Keratinocyte (primary cell): ENCODE measurements around the gene NOX5. TPM values are rescaled to one million over a fixed set of nuclear protein-coding genes. Genes with fewer than 3 reads are reported as not detected.

Experiments
- DNase-seq: peaks from one replicate; pipeline ENCODE4 v3.0.0-alpha.2; 2011; ENCODE audit warnings: low read depth, missing footprints, low spot score
- FAIRE-seq: peaks from 2 replicates; lab custom pipeline; 2011; peaks lifted over from hg19 to GRCh38; lab: Jason Lieb, UNC
- H2AFZ ChIP-seq: 2 replicates; pipeline ENCODE4 v1.6.0; 2012; ENCODE audit warnings: low read length, control low read depth, inconsistent platforms; ENCODE audit not compliant: control insufficient read depth
- H3K27ac ChIP-seq: 2 replicates; pipeline ENCODE4 v1.5.1; 2011; ENCODE audit warnings: low read length; ENCODE audit not compliant: control insufficient read depth, insufficient read depth
- H3K27me3 ChIP-seq: 3 replicates; pipeline ENCODE4 v1.6.0; 2011; ENCODE audit warnings: low read length; ENCODE audit not compliant: control insufficient read depth, insufficient read depth; ENCODE audit errors: extremely low read depth
- H3K36me3 ChIP-seq, 2 experiments: 2 replicates in 1 of 2; 3 replicates in 1 of 2; pipeline ENCODE4 v1.5.1; 2011; ENCODE audit warnings: low read length in 2 of 2, mild to moderate bottlenecking in 1 of 2; ENCODE audit not compliant: control insufficient read depth in 2 of 2, insufficient read depth in 2 of 2; ENCODE audit errors: extremely low read depth in 1 of 2
- H3K4me1 ChIP-seq: 3 replicates; pipeline ENCODE4 v1.5.1; 2011; ENCODE audit warnings: low read length; ENCODE audit not compliant: control insufficient read depth, insufficient read depth; ENCODE audit errors: extremely low read depth
- H3K4me2 ChIP-seq: 3 replicates; pipeline ENCODE4 v1.6.0; 2011; ENCODE audit warnings: low read depth, low read length; ENCODE audit not compliant: control insufficient read depth, insufficient read depth; ENCODE audit errors: extremely low read depth
- H3K4me3 ChIP-seq, 3 experiments: fragments of 200-600 bp in 1 of 3; sonication (generic) in 1 of 3; 2 replicates in 2 of 3; 3 replicates in 1 of 3; pipeline ENCODE4 v1.5.1; 2011 to 2016; ENCODE audit warnings: low read length in 3 of 3, mild to moderate bottlenecking in 3 of 3, control low read depth in 2 of 3, inconsistent platforms in 1 of 3, low read depth in 1 of 3, mixed read lengths in 1 of 3, mixed run types in 1 of 3, moderate library complexity in 1 of 3; ENCODE audit not compliant: control insufficient read depth in 2 of 3, insufficient read depth in 2 of 3; ENCODE audit errors: extremely low read depth in 1 of 3
- H3K79me2 ChIP-seq: 2 replicates; pipeline ENCODE4 v1.6.0; 2012; ENCODE audit warnings: low read length; ENCODE audit not compliant: control insufficient read depth, insufficient read depth
- H3K9ac ChIP-seq: 3 replicates; pipeline ENCODE4 v1.6.0; 2011; ENCODE audit warnings: low read length; ENCODE audit not compliant: control insufficient read depth, insufficient read depth; ENCODE audit errors: extremely low read depth
- H3K9me1 ChIP-seq: 3 replicates; pipeline ENCODE4 v1.6.0; 2011; ENCODE audit warnings: low read length; ENCODE audit not compliant: control insufficient read depth, insufficient read depth; ENCODE audit errors: extremely low read depth
- H3K9me3 ChIP-seq: 2 replicates; pipeline ENCODE4 v1.5.1; 2012; ENCODE audit warnings: low read depth, low read length; ENCODE audit not compliant: control insufficient read depth
- H4K20me1 ChIP-seq: 3 replicates; pipeline ENCODE4 v1.6.0; 2011; ENCODE audit warnings: low read length; ENCODE audit not compliant: control insufficient read depth, insufficient read depth; ENCODE audit errors: extremely low read depth
- CTCF ChIP-seq, 3 experiments: IDR thresholded peaks in 1 of 3; conservative IDR thresholded peaks in 1 of 3; optimal IDR thresholded peaks in 1 of 3; 2 replicates in 2 of 3; 3 replicates in 1 of 3; pipeline versions ENCODE3 to v1.5.1; 2011; ENCODE audit warnings: low read length in 3 of 3, mild to moderate bottlenecking in 3 of 3, moderate library complexity in 2 of 3, control low read depth in 1 of 3, inconsistent platforms in 1 of 3; ENCODE audit not compliant: insufficient read depth in 2 of 3; ENCODE audit errors: extremely low read depth in 1 of 3
- EZH2 ChIP-seq: IDR thresholded peaks from one replicate; pipeline ENCODE4 v1.6.1; 2012; ENCODE audit warnings: inconsistent platforms, mild to moderate bottlenecking, low read length, moderate library complexity
- dilution Hi-C: fragments of 300-500 bp; cut with MboI; formaldehyde crosslinking; loops from one replicate; pipeline ENCODE4 v1.7.0; 2020; ENCODE audit warnings: low sequenced_read_pairs; ENCODE audit not compliant: extremely low pct_ligation_motif_present
- polyA plus RNA-seq, 5 experiments: library from polyadenylated mRNA; depleted of rRNA in 3 of 5; stranded (reverse) in 3 of 5; stranded (forward) in 1 of 5; unstranded in 1 of 5; fragments of >200 nt; gene quantifications; 1 replicate in 1 of 5; 2 replicates in 3 of 5; 3 replicates in 1 of 5; pipeline versions ENCODE4 v1.2.1 to v1.2.3, GENCODE V29; 2011 to 2012; ENCODE audit warnings: missing spikeins in 2 of 5, low read depth in 1 of 5, low replicate concordance in 1 of 5

Gene NOX5
- polyA plus RNA-seq, 1 donor (not counting 4 experiments of a cell fraction or from before 2014, with no cell fraction given): 0.16 TPM

- Histone ChIP-seq H3K4me3 (no peak overlapping the region), H3K4me2 (no peak overlapping the region), H3K9ac (no peak overlapping the region), H3K79me2 (no peaks in the 10 kb centered on the region), H2AFZ (no peak overlapping the region), H3K9me3 (no peaks in the 10 kb centered on the region), H3K27ac (no peak overlapping the region), H3K36me3 (no peaks in the 10 kb centered on the region), H3K27me3 (no peaks in the 10 kb centered on the region), H3K9me1 (no peaks in the 10 kb centered on the region), H4K20me1 (no peaks in the 10 kb centered on the region), H3K4me1 (no peaks in the 10 kb centered on the region)
- DNase-seq (no peak), FAIRE-seq (no peak)
- dilution Hi-C loops: no loop called here
- no peak for TF ChIP-seq CTCF (optimal IDR thresholded peaks at IDR 0.05 in 1 of 3, IDR thresholded peaks at IDR 0.05 in 1 of 3, conservative IDR thresholded peaks at IDR 0.05 in 1 of 3; ENCODE audit: extremely low read depth in 1 of 3, insufficient read depth in 2 of 3, low read length in 3 of 3)
- no peak for TF ChIP-seq EZH2
Measured at GRCh38 chr15:68982976-68983563, 31.4 kb upstream of the NOX5 start.

- no peak overlapping the region for H3K27ac ChIP-seq
- no peak for TF ChIP-seq CTCF (optimal IDR thresholded peaks at IDR 0.05 in 1 of 3, IDR thresholded peaks at IDR 0.05 in 1 of 3, conservative IDR thresholded peaks at IDR 0.05 in 1 of 3; ENCODE audit: extremely low read depth in 1 of 3, insufficient read depth in 2 of 3, low read length in 3 of 3)
- TF ChIP-seq EZH2: no peak
- no peak overlapping the region for H3K4me2 ChIP-seq
- H3K4me1 ChIP-seq: no peaks in the 10 kb centered on the region
- no peak for DNase-seq
- no peaks in the 10 kb centered on the region for H3K36me3 ChIP-seq
- no peak overlapping the region for H3K4me3 ChIP-seq
- no peak for FAIRE-seq
- no peaks in the 10 kb centered on the region for H3K27me3 ChIP-seq
- no peaks in the 10 kb centered on the region for H3K79me2 ChIP-seq
- no peak overlapping the region for H3K9ac ChIP-seq
- H3K9me1 ChIP-seq: no peaks in the 10 kb centered on the region
- no peaks in the 10 kb centered on the region for H4K20me1 ChIP-seq
- dilution Hi-C loops: no loop called here
- H3K9me3 ChIP-seq: no peaks in the 10 kb centered on the region
- no peak overlapping the region for H2AFZ ChIP-seq
Measured at GRCh38 chr15:68983961-68984481, 30.5 kb upstream of the NOX5 start.
